GM10266 (cell line): ENCODE data around the gene PZP.
"Not testable (repeated sequence)": the region's sequence is repeated elsewhere in the genome, so short reads cannot be mapped to it uniquely, and the experiment has no call there.

Experiments used
- DNase-seq: peaks from one replicate; pipeline ENCODE4 v3.0.0; 2012; ENCODE audit errors: extremely low spot score
- CTCF ChIP-seq: IDR thresholded peaks from 2 replicates; pipeline ENCODE4 v1.5.1; 2012; ENCODE audit warnings: mild to moderate bottlenecking, low read depth; ENCODE audit not compliant: control insufficient read depth, insufficient read depth; ENCODE audit errors: missing control alignments

PZP gene

GRCh38 chr12:9223830-9224229, 15.6 kb upstream of the PZP start:
- no peak for TF ChIP-seq CTCF
- no peak for DNase-seq

- no peak for TF ChIP-seq CTCF
- DNase-seq: no peak
These were observed 13.3 kb upstream of the PZP start for GRCh38 chr12:9221483-9221882.

GRCh38 chr12:9221011-9221410, 12.8 kb upstream of the PZP start:
- DNase-seq: not testable (repeated sequence)

GRCh38 chr12:9214534-9214933, 6.3 kb upstream of the PZP start:
- no peak for DNase-seq
- TF ChIP-seq CTCF: no peak

GRCh38 chr12:9211687-9212086, 3.5 kb upstream of the PZP start:
- no peak for TF ChIP-seq CTCF
- DNase-seq: no peak

GRCh38 chr12:9204380-9204779, 3.8 kb downstream of the PZP start:
- no peak for TF ChIP-seq CTCF
- no peak for DNase-seq

GRCh38 chr12:9198012-9198411, 10.2 kb downstream of the PZP start:
- TF ChIP-seq CTCF: no peak
- DNase-seq: no peak

- no peak for TF ChIP-seq CTCF
- DNase-seq: no peak
These were observed 23.9 kb downstream of the PZP start for GRCh38 chr12:9184276-9184675.
